KOPT-K1 (cell line): ENCODE measurements around the gene KLF13.

ENCODE experiments used
- H3K27ac ChIP-seq: fragments of 200-600 bp; sonication (generic); 2 replicates; pipeline ENCODE4 v1.5.1; 2016; ENCODE audit warnings: antibody characterized with exemption, mild to moderate bottlenecking, low read depth, low read length; ENCODE audit not compliant: poor library complexity, severe bottlenecking
- H3K36me3 ChIP-seq: fragments of 200-600 bp; sonication (generic); 2 replicates; pipeline ENCODE4 v1.5.1; 2017; ENCODE audit warnings: antibody characterized with exemption, mild to moderate bottlenecking, low read length, moderate library complexity; ENCODE audit not compliant: insufficient read depth
- H3K9me3 ChIP-seq: fragments of 200-600 bp; sonication (generic); 2 replicates; pipeline ENCODE4 v1.5.1; 2017; ENCODE audit warnings: antibody characterized with exemption, low read length, mild to moderate bottlenecking; ENCODE audit not compliant: insufficient read depth, poor library complexity, severe bottlenecking

Gene KLF13

DNA sequence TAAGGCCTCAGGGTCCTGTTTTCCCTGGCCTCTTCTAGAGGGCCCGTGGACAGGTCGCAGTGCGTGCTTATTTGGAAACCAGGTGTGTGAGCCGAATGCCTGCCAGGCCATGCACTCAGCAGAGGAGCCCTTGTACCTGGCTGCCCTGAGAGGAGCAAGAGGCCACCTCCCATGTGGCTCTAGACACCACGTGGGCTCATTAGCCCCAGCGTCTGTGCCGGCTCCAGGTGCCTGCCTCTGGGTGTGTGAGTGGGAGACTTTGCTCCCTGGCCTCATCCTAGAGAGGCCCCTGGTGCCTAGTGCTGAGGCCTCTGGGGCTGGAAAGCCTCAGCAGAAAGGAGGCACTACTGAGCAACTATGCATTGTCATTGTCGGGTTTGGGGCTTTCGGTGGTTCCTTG is 50.4 kb downstream of the KLF13 start:
- Histone ChIP-seq H3K27ac (no peak overlapping the region), H3K9me3 (no peaks in the 10 kb centered on the region), H3K36me3 (peaks cover 94% of the 10 kb centered on the region)

GRCh38 chr15:31378363-31378903 is 51.8 kb downstream of the KLF13 start:
- H3K36me3 ChIP-seq = peaks cover 80% of the 10 kb centered on the region
- H3K27ac ChIP-seq = no peak overlapping the region
- H3K9me3 ChIP-seq = no peaks in the 10 kb centered on the region

DNA sequence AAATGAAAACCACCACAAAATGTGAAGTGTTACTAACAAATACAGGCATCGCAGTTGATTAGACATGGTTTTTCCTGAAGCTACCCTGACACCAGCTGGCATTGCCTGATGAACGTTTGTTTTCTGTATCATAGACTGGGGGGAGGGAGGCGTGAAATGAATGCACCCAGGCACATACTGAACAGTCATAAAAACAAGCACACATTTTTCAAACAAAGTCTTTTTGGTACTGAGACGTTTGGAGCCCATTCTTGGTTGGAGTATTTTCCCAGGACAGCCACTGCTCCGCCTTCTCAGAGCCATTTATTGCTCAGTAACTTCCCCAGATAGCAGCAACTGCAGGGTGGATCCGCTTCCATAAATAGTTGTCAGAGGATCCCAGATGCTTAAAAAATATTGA is 52.4 kb downstream of the KLF13 start:
- H3K9me3 ChIP-seq = no peaks in the 10 kb centered on the region
- H3K36me3 ChIP-seq = peaks cover 73% of the 10 kb centered on the region
- no peak overlapping the region for H3K27ac ChIP-seq

DNA sequence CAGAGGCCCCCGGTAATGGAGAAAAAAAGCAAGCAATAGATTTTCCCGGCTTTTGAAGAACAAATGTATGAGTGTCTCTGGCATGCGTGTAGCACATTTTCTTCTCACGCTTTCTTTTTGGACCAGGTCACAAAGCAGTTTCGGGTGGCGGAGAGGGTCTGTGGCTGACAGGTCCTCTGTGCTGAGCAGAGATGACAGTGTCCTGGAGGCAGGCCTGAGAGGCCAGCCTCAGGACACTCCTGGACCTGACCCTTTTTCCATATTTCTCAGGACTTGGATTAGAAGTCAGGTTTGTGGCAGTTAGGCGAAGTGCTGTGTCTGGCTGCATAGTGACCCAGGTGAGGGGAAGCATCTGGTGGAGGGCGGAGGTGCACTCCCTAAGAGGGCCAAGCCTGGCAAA is 52.9 kb downstream of the KLF13 start:
- H3K36me3 ChIP-seq = peaks cover 68% of the 10 kb centered on the region
- H3K27ac ChIP-seq = no peak overlapping the region
- H3K9me3 ChIP-seq = no peaks in the 10 kb centered on the region

DNA sequence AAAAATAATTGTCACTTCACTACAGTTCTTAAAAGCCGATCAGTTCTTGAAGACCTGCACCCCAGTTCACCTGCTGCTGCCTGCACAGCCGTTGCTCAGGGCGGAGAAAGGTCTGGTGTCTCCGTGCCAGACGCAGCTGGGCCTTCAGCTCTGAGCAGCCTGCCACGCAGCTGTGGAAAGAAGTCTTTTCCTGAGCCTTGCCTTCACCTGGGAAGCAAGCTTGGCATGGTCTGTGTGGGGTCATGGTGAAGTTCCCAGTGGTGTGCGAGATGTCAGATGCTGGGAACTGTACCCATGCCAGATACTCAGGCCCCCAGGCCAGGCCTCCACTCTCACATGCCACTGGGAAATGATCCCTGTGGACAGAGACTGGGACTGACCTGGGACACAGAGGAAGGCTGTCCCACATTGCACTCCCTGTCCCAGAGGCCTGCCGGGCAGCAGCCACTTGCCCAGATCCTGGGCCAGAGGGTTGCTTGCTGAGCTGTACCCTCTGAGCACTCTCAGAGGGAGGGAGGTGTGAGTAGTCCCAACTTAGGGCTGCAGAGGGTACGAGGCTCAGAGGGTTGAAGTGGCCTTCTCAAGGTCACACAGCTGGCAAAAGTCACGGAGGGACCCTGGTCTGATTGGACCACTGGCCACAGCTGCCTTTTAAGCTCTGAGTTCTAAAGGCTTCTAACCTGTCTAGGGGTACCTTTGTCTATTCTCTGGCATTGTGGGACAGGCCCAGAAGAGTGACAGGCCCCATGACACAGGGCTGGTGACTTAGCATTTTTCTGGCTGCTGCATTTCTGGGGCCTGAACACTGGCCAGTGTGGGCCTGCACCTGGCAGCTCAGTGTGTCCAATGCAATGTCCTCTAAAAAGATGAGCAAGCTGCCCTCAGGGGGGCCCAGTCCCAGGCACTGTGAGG is 55.4 kb downstream of the KLF13 start:
- Histone ChIP-seq H3K9me3 (no peaks in the 10 kb centered on the region), H3K36me3 (peaks cover 45% of the 10 kb centered on the region), H3K27ac (no peak overlapping the region)

DNA sequence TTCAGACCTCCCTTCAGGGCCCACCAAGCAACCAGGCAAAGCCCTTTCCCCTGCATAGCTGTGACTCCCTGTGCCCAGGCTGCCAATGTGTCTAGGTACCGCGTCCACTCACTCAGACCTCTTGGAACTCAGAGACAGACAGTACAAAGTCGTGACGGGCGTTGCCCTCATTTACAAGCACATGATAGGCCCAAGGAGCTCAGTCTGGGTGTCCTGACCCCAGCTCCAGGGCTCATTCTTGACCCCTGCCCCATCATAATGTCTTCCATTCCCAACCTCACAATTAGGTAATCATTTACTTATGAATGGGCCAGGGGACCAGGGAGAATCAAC is 56.0 kb downstream of the KLF13 start:
- H3K36me3 ChIP-seq = peaks cover 39% of the 10 kb centered on the region
- no peaks in the 10 kb centered on the region for H3K9me3 ChIP-seq
- no peak overlapping the region for H3K27ac ChIP-seq

DNA sequence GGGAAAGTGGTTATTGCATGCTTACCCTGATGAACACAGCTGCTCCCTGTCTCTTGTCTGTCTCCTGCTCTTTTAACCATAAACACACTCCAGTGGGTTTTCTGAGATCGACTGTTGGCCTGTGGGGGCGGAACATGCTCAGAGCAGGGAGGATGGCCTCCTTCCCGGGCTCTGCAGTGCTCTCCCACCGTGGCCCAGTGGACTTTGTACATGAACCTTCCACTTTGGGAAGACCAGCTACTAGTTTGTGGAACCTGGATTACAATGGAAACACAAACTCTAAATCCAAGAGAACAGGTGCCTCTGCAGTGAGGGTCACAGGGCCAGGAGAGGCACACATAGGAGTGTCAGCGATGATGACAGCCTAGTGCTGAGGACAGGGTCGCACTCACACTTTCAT is 56.5 kb downstream of the KLF13 start:
- Histone ChIP-seq H3K27ac (no peak overlapping the region), H3K36me3 (peaks cover 34% of the 10 kb centered on the region), H3K9me3 (no peaks in the 10 kb centered on the region)

GRCh38 chr15:31384568-31384967 is 57.9 kb downstream of the KLF13 start:
- Histone ChIP-seq H3K36me3 (peaks cover 20% of the 10 kb centered on the region), H3K27ac (no peak overlapping the region), H3K9me3 (no peaks in the 10 kb centered on the region)

GRCh38 chr15:31385736-31386135 is 59.1 kb downstream of the KLF13 start:
- H3K36me3 ChIP-seq = peaks cover 8% of the 10 kb centered on the region
- H3K9me3 ChIP-seq = no peaks in the 10 kb centered on the region
- no peak overlapping the region for H3K27ac ChIP-seq

- Histone ChIP-seq H3K9me3 (no peaks in the 10 kb centered on the region), H3K27ac (peak overlapping the region; percentile 24), H3K36me3 (no peaks in the 10 kb centered on the region)
These were observed 60.5 kb downstream of the KLF13 start for GRCh38 chr15:31387092-31387478.

DNA sequence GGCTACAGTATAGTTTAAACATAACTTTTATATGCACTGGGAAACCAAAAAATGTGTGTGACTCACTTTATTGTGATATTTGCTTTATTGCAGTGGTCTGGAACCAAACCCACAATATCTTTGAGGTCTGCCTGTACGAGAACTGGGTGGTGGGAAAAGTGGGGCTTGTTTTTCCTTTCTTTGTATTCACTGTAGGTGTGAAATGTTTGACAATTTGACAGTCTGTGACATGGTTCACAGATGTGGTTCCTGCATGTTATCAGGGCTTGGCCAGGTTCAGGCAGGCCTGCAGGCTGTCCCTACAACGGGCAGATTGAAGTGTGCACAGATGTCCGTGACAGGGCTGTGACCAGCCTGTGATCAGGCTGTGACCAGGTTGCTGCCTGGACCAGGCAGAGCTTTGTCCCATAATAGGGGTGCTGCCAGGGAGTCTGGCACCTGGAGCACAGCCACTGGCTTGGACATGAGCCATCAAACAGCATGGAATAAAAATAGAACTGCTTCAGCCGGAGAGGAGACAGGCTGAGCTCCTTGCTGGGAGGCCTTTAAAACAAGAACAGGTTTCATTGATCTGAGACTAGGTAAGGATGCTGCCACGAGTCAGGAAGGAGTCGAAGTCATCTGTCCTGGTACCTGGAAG is 61.0 kb downstream of the KLF13 start:
- Histone ChIP-seq H3K36me3 (no peaks in the 10 kb centered on the region), H3K27ac (peak overlapping the region; percentile 24), H3K9me3 (no peaks in the 10 kb centered on the region)

GRCh38 chr15:31389576-31389975 is 62.9 kb downstream of the KLF13 start:
- H3K27ac ChIP-seq = no peak overlapping the region
- H3K36me3 ChIP-seq = no peaks in the 10 kb centered on the region
- H3K9me3 ChIP-seq = no peaks in the 10 kb centered on the region

DNA sequence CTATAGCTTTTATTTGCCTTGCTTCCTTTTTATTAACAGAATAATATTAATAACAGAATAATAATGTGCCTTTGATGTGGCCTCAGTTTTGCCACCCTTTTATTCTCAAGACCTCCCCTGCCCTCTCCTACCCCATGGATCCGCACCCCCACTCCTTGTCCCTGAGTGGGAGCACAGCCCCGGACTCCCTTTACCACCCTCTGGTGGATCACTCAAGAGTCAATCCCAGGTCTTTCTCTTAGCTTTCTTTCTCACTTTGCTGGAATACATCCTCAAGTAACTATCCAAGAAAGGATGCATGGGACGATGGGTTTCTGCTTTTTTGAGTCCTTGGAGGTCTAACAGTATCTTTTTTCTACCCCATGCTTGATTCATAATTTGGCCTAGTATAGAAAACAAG is 63.4 kb downstream of the KLF13 start:
- no peak overlapping the region for H3K27ac ChIP-seq
- H3K36me3 ChIP-seq = no peaks in the 10 kb centered on the region
- no peaks in the 10 kb centered on the region for H3K9me3 ChIP-seq

- no peaks in the 10 kb centered on the region for H3K36me3 ChIP-seq
- no peaks in the 10 kb centered on the region for H3K9me3 ChIP-seq
- H3K27ac ChIP-seq = no peak overlapping the region
These were observed 64.3 kb downstream of the KLF13 start for GRCh38 chr15:31390777-31391486.
